Astrocyte of the spinal cord (primary cell): ENCODE data around the gene ARPC2.

Experiments used
- DNase-seq: peaks from one replicate; pipeline ENCODE4 v3.0.0; 2011; ENCODE audit warnings: low read depth, low spot score
- H3K4me3 ChIP-seq: 2 replicates; pipeline ENCODE4 v1.5.1; 2011; ENCODE audit warnings: low read depth, mild to moderate bottlenecking, low read length, moderate library complexity
- CTCF ChIP-seq: IDR thresholded peaks from 2 replicates; pipeline ENCODE4 v1.5.1; 2012; ENCODE audit warnings: low read depth, mild to moderate bottlenecking, low read length, inconsistent platforms
- in situ Hi-C: cut with HindIII; loops from 2 replicates; pipeline ENCODE4 v1.10.0; 2017; ENCODE audit warnings: low sequenced_read_pairs

Gene ARPC2

GRCh38 chr2:218301176-218301819 is 84.3 kb downstream of the ARPC2 start:
- peak; percentile 95 for TF ChIP-seq CTCF
- in situ Hi-C loops, result no loop called here
- H3K4me3 ChIP-seq, result no peak overlapping the region
- DNase-seq, result peak; percentile 82
